NCI-H146 (cell line): ENCODE measurements around the gene GYPB.
"Not testable (repeated sequence)": the region's sequence is repeated elsewhere in the genome, so short reads cannot be mapped to it uniquely, and the experiment has no call there.

Experiments used
- DNase-seq: peaks from one replicate; lab custom pipeline; 2025; lab: John Stamatoyannopoulos, UW

GYPB gene

DNA sequence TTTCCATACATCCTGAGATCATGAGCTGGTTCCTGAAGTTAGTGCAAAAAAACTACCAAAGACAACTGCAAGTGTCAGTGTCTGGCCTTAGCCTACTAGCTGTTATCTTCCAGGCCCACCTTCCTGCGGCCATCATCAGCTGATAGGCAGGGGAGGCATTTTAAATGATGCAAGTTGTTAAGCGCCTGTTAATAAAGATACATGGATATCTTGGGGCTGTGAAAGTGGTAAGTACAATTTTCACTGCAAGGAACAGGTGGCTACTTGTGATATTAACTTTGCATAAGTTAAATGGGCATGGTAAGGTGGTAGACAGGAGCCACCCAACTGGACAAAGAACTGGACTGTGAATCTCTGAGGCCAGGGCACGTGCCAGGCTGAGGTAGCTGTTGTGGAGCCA is at the start of gene GYPB:
TSS of gene GYPB (minus strand) at position 104 of the 400 bp plus-strand sequence. CDS start at position 11, 93 bp downstream.
- DNase-seq: not testable (repeated sequence)

DNA sequence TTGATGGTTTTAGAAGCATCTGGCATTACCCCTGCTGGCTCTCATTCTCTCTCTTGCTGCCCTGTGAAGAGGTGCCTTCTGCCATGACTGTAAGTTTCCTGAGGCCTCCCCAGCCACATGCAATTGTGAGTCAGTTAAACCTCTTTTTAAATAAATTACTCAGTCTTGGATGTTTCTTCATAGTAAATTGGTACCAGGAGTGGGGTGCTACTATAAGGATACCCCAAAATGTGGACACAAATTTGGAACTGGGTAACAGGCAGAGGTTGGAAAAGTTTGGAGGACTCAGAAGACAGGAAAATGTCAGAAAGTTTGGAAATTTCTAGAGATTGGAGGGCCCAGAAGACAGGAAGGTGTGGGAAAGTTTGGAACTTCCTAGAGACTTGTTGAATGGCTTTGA is 42.4 kb upstream of the GYPB start:
- not testable (repeated sequence) for DNase-seq

DNA sequence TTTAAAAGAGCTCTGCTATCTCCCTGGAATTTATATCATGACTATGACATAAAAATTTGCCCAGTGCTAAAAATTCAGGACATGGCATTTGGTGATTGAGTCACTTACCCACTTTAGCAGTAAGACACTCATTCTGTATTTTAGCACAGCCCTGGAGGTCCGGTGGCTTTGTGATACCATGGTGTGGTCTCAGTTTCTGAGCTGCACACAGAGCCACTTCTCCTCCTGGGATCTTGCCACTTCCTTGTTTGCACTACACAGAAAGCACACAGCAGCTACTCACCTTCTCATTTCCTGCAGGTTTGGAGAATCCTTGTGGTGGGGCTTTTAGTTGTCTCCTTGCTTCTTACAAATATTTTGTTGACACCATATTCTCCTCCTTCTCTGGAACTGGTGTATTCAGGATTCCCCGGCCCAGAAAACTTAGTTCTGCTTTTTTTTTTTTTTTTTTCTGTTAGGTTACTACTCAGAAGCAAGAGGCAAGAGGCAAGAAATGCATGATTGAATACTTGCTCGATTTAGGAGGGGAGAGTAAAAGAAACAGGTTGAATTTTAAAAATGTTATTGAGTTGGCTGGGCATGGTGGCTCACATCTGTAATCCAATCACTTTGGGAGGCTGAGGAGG is 41.2 kb upstream of the GYPB start:
- DNase-seq: not testable (repeated sequence)

- DNase-seq: no peak
Observed at GRCh38 chr4:144056800-144057199, 37.6 kb upstream of the GYPB start.

- DNase-seq: not testable (repeated sequence)
Observed at GRCh38 chr4:144055336-144055735, 36.2 kb upstream of the GYPB start.

DNA sequence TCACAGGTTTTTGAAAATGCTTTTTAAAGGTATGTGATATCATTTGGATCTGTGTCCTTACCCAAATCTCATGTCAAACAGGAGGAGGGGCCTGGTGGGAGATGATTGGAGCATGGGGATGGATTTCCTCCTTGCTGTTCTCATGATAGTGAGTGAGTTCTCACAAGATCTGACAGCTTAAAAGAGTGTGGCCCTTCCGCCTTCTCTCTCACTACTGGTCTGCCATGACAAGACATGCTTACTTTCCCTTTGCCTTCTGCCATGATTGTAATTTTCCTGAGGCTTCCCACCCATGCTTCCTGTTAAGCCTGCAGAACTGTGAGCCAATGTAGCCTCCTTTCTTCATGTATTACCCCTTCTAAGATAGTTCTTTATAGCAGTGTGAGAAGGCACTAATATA is 32.3 kb upstream of the GYPB start:
- DNase-seq: not testable (repeated sequence)

DNA sequence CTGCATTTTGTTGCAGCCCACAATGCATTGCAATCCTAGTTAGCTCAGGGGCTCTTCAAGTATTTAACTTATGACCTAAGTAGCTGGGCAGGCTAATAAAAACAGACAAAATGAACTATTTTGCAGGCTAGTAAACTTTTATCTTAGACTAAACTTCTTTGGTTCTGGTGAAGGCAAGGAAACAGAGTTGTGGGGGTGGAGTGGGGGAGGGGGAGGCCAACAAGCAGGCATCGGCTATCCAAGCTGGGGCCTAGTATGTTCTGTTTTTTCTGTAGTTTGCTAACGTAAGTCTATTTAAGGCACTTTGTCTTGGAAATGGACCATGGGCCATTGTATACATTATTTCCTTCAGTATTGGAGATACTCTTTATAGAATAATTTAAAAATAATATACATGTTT is 31.5 kb upstream of the GYPB start:
- DNase-seq: not testable (repeated sequence)

GRCh38 chr4:144049495-144050424 is 30.6 kb upstream of the GYPB start:
- DNase-seq: not testable (repeated sequence)

GRCh38 chr4:144044936-144045335 is 25.8 kb upstream of the GYPB start:
- not testable (repeated sequence) for DNase-seq

DNA sequence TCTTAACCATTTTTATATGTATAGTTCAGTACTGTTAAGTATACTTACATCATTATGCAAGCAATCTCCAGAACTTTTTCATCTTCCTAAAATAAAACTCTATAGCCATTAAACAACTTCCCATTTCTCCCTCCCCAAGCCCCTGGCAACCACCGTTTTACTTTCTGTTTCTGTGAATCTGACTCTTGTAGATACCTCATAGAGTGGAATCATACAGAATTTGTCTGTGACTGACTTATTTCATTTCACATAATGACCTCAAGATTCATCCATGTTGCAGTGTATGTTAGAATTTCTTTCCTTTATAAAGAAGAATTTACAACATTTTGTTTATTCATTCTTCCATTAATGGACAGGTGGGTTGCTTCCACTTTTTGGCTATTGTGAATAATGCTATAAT is 13.4 kb upstream of the GYPB start:
- not testable (repeated sequence) for DNase-seq

DNA sequence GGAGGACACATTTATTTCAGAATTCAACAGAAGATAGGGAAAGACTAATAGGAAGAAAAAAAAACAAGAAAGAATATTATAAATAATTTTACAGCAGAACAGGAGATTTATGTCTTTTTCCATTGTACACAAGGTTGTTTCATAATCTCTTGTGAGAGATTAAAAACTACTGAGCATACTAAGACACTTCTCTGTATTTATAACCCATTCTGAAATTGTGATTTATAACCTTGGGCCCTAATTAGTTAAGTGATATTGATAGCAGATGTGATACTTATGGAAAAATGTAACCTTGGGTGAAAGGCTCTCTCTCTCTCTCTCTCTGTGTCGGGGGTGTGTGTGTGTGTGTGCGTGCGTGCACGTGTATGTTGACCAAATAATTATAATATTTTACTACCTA is 12.7 kb upstream of the GYPB start:
- not testable (repeated sequence) for DNase-seq

DNA sequence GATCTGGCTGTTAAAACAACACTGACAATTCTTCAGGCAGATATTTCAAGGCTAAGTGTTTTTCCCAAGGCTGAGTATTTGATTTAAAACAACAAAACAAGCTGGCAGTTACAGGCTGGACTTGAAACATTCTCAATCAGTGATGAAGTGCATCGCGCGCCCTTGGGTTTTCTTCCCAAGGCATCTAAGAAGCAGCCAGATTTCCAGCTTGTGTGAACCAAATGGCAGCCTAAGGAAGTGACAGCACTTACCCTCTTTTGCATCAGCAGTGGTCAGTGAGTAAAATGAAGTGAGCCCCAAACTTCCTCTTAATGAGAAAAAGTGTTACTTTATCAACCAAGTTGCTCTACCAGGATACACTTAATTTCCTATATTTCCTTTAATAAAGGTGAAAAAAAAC is 12.2 kb upstream of the GYPB start:
- DNase-seq: not testable (repeated sequence)

GRCh38 chr4:144030708-144031107 is 11.5 kb upstream of the GYPB start:
- DNase-seq: not testable (repeated sequence)

DNA sequence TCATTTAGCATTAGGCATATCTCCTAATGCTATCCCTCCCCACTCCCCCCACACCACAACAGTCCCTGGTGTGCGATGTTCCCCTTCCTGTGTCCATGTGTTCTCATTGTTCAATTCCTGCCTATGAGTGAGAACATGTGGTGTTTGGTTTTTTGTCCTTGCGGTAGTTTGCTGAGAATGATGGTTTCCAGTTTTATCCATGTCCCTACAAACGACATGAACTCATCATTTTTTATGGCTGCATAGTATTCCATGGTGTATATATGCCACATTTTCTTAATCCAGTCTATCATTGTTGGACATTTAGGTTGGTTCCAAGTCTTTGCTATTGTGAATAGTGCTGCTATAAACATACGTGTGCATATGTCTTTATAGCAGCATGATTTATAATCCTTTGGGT is 7.5 kb upstream of the GYPB start:
- not testable (repeated sequence) for DNase-seq

DNA sequence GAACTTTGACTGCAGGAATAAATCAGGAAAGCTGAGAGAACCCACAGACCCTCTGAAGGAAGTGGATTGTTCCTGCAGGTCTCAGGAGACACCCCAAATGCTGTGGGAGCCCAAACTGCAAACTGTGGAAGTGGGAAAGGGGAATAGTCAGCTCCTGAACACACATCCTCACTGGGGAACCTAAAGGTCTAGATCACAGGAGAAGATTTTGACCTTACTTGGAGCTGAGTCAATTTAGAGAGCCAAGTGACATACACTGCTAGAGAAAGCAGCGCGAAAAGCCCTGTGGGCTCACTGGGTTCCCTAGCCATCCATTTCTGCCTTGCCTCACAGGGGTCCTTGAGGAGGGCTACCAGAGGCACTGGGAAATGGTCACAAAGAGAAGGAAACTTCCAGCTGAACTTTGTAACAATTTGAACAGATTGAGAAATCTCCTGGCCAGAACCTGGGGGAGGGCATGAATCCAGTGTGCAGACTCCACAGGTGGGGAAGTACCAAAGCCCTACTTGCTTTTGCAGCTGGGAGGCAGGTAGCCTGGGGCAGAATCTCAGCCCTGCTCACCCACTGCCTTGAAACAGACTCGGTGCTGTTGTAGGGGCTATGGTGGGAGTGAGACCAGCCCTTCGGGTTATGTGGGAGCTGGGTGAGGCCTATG is 5.3 kb upstream of the GYPB start:
- not testable (repeated sequence) for DNase-seq

- DNase-seq: not testable (repeated sequence)
Observed at GRCh38 chr4:144022772-144023400, 3.7 kb upstream of the GYPB start.

DNA sequence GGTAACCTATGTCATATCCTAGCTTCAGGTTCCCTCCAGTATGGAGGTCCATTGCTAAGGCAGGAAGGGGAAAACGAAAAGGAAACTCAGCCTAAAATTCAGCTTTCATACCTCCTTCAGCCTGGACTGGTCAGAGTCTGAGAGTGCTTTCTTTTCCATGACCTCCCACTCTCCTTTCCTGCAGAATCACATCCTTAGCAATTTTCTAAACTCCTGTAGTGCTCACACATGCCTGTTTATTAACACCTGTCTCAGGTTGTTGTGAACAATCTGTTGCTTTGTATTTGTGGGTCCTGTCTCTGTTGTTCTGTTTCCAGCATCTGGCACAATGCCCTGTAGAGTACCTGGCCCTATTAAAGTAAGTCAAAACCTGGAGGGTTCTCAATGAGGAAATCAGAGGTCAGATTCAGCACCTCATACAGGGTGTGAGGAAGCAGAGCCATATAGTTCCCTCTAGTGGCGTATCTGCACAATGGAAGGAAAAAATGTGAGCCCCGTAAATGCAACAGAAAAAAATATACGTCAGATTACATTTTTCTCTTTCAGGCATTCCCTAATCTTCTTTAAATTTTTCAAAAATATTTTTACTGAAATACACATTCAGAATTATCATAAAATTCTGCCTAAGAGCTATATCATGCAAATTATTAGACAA is 2.3 kb upstream of the GYPB start:
- DNase-seq: not testable (repeated sequence)

GRCh38 chr4:144018223-144019000 is 768 bp downstream of the GYPB start:
- DNase-seq: not testable (repeated sequence)

GRCh38 chr4:144017271-144017670 is 1.9 kb downstream of the GYPB start:
- DNase-seq: not testable (repeated sequence)

DNA sequence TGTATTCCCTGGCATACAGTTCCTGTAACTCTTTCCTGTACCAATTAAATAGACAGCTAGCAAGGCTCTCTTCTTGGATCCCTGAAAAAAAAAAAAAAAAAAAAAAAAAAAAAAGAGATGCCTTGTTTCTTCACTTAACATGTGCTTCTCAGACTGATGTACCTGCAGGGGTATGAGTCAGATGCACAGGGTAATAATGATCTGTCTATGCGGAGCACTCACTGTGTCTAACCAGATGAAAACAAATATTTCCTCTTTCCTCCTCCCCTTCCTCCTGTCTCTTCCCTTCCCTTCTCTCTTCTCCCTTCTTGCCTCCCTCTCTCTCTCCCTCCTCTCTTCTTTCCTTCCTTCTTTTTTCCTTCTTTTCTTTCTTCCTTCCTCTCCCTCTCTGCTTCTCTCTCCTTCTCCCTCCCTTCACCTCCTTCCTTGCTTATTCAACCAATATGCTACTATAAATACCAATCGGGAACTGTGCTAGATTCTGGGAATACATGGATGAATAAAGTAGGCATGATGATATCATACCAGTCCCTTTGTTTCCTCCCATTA is 3.0 kb downstream of the GYPB start:
- DNase-seq: not testable (repeated sequence)
